ENCODE data around the gene ZNF511.

ZNF511 gene

GRCh38 chr10:133349160-133349568 is 40.5 kb downstream of the ZNF511 start:
- Histone ChIP-seq H3K4me2 (ENCODE audit: low read length) (no peak overlapping the region), H3K27me3 (ENCODE audit: insufficient read depth, low read length) (peaks cover 8% of the 10 kb centered on the region; the same call in 1 of the 2 replicates), H3F3A (ENCODE audit: insufficient read depth, low read length) (no peaks in the 10 kb centered on the region), H3K4me3 (ENCODE audit: low read depth, low read length, poor library complexity, severe bottlenecking) (no peak overlapping the region), H3K79me2 (ENCODE audit: insufficient read depth, low read length) (no peaks in the 10 kb centered on the region), H3K36me3 (ENCODE audit: insufficient read depth, low read length) (no peaks in the 10 kb centered on the region), H3K9ac (ENCODE audit: low read length) (no peak overlapping the region), H2AFZ (ENCODE audit: low read length) (no peak overlapping the region), H3K9me2 (ENCODE audit: low read depth, low read length) (no peaks in the 10 kb centered on the region), H3K9me3 (ENCODE audit: low read length) (no peaks in the 10 kb centered on the region), H3K4me1 (ENCODE audit: insufficient read depth, low read length, severe bottlenecking) (no peaks in the 10 kb centered on the region), H4K20me1 (ENCODE audit: insufficient read depth, low read length) (no peaks in the 10 kb centered on the region), H3K27ac (ENCODE audit: low read depth, low read length, poor library complexity, severe bottlenecking) (no peak overlapping the region)
- TF ChIP-seq EZH2 (IDR thresholded peaks at IDR 0.05; ENCODE audit: borderline replicate concordance, low read length), result no peak
- TF ChIP-seq, protein P1, sequence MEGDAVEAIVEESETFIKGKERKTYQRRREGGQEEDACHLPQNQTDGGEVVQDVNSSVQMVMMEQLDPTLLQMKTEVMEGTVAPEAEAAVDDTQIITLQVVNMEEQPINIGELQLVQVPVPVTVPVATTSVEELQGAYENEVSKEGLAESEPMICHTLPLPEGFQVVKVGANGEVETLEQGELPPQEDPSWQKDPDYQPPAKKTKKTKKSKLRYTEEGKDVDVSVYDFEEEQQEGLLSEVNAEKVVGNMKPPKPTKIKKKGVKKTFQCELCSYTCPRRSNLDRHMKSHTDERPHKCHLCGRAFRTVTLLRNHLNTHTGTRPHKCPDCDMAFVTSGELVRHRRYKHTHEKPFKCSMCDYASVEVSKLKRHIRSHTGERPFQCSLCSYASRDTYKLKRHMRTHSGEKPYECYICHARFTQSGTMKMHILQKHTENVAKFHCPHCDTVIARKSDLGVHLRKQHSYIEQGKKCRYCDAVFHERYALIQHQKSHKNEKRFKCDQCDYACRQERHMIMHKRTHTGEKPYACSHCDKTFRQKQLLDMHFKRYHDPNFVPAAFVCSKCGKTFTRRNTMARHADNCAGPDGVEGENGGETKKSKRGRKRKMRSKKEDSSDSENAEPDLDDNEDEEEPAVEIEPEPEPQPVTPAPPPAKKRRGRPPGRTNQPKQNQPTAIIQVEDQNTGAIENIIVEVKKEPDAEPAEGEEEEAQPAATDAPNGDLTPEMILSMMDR (IDR thresholded peaks at IDR 0.05; ENCODE audit: low read length), result no peak

DNA sequence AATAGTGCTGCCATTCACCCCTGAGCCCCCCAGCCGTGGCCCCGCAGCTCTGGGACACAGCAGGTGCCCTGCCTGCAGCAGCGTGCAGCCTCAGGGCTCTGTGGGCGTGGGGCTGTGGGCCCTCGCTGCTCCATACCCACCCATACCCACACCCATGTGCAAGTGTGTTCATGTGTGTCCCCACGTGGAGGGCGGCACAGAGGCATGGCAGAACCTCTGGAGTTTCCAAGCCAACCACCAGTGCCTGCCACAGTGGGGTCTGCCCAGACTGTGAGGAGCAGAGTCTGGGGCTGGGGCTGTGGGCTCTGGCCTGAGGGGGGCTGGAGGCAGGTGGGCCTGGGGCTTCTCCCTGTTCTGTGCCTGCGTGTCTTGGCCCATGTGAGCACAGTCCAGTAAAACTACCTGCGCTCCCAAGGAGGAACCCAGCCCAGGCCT is 40.9 kb downstream of the ZNF511 start:
- no peaks in the 10 kb centered on the region for H3K4me1 ChIP-seq (ENCODE audit: insufficient read depth, low read length, severe bottlenecking)
- no peak overlapping the region for H3K9ac ChIP-seq (ENCODE audit: low read length)
- no peaks in the 10 kb centered on the region for H3F3A ChIP-seq (ENCODE audit: insufficient read depth, low read length)
- H4K20me1 ChIP-seq (ENCODE audit: insufficient read depth, low read length), result no peaks in the 10 kb centered on the region
- peaks cover 8% of the 10 kb centered on the region; the same call in 1 of the 2 replicates for H3K27me3 ChIP-seq (ENCODE audit: insufficient read depth, low read length)
- no peak overlapping the region for H3K4me3 ChIP-seq (ENCODE audit: low read depth, low read length, poor library complexity, severe bottlenecking)
- TF ChIP-seq, protein P1 (IDR thresholded peaks at IDR 0.05; ENCODE audit: low read length), result no peak
- no peak for TF ChIP-seq EZH2 (IDR thresholded peaks at IDR 0.05; ENCODE audit: borderline replicate concordance, low read length)
- no peaks in the 10 kb centered on the region for H3K9me2 ChIP-seq (ENCODE audit: low read depth, low read length)
- no peaks in the 10 kb centered on the region for H3K36me3 ChIP-seq (ENCODE audit: insufficient read depth, low read length)
- H3K4me2 ChIP-seq (ENCODE audit: low read length), result no peak overlapping the region
- H2AFZ ChIP-seq (ENCODE audit: low read length), result no peak overlapping the region
- H3K9me3 ChIP-seq (ENCODE audit: low read length), result no peaks in the 10 kb centered on the region
- H3K27ac ChIP-seq (ENCODE audit: low read depth, low read length, poor library complexity, severe bottlenecking), result no peak overlapping the region
- no peaks in the 10 kb centered on the region for H3K79me2 ChIP-seq (ENCODE audit: insufficient read depth, low read length)

GRCh38 chr10:133350283-133350949 is 41.7 kb downstream of the ZNF511 start:
- H3K4me2 ChIP-seq (ENCODE audit: low read length), result no peak overlapping the region

More at GRCh38 chr10:133350283-133350949, 41.7 kb downstream of the ZNF511 start:
- Histone ChIP-seq H3K36me3 (ENCODE audit: insufficient read depth, low read length) (no peaks in the 10 kb centered on the region), H2AFZ (ENCODE audit: low read length) (no peak overlapping the region), H3K9me2 (ENCODE audit: low read depth, low read length) (no peaks in the 10 kb centered on the region), H3K9me3 (ENCODE audit: low read length) (no peaks in the 10 kb centered on the region), H3K27me3 (ENCODE audit: insufficient read depth, low read length) (peaks cover 5% of the 10 kb centered on the region; the same call in 1 of the 2 replicates), H3K79me2 (ENCODE audit: insufficient read depth, low read length) (no peaks in the 10 kb centered on the region), H3F3A (ENCODE audit: insufficient read depth, low read length) (no peaks in the 10 kb centered on the region), H3K4me1 (ENCODE audit: insufficient read depth, low read length, severe bottlenecking) (no peaks in the 10 kb centered on the region), H3K9ac (ENCODE audit: low read length) (no peak overlapping the region), H3K27ac (ENCODE audit: low read depth, low read length, poor library complexity, severe bottlenecking) (no peak overlapping the region), H4K20me1 (ENCODE audit: insufficient read depth, low read length) (no peaks in the 10 kb centered on the region), H3K4me3 (ENCODE audit: low read depth, low read length, poor library complexity, severe bottlenecking) (no peak overlapping the region)
- TF ChIP-seq, protein P1 (IDR thresholded peaks at IDR 0.05; ENCODE audit: low read length), result no peak
- TF ChIP-seq EZH2 (IDR thresholded peaks at IDR 0.05; ENCODE audit: borderline replicate concordance, low read length), result no peak

Data from OCI-LY1 (cell line).